Measurements from ENCODE around the gene G2E3.

G2E3 gene

GRCh38 chr14:30572237-30572636 is 13.3 kb downstream of the G2E3 start:
- Histone ChIP-seq H3K27me3 (ENCODE audit: insufficient read depth, poor library complexity, severe bottlenecking) (no peaks in the 10 kb centered on the region), H3K4me3 (replicated peaks; ENCODE audit: insufficient read depth, low read length) (no peak overlapping the region), H3K27ac (replicated peaks) (no peak overlapping the region)
- no peak for TF ChIP-seq GABPA (IDR thresholded peaks at IDR 0.05; ENCODE audit: low read depth)
- DNase-seq (ENCODE audit: low read depth in 1 of 2, low spot score in 1 of 2), result no peak

GRCh38 chr14:30572771-30573170 is 13.8 kb downstream of the G2E3 start:
- Histone ChIP-seq H3K4me3 (replicated peaks; ENCODE audit: insufficient read depth, low read length) (no peak overlapping the region), H3K27ac (replicated peaks) (no peak overlapping the region), H3K27me3 (ENCODE audit: insufficient read depth, poor library complexity, severe bottlenecking) (no peaks in the 10 kb centered on the region)
- DNase-seq (ENCODE audit: low read depth in 1 of 2, low spot score in 1 of 2), result no peak
- TF ChIP-seq SPI1 (IDR thresholded peaks at IDR 0.05; ENCODE audit: borderline replicate concordance, low read depth) (no peak), GABPA (IDR thresholded peaks at IDR 0.05; ENCODE audit: low read depth) (no peak), CTCF (IDR thresholded peaks at IDR 0.05; ENCODE audit: insufficient read depth, low read length) (no peak), REST (IDR thresholded peaks at IDR 0.05; ENCODE audit: insufficient replicate concordance, low read depth) (no peak), POLR2AphosphoS5 (IDR thresholded peaks at IDR 0.05; ENCODE audit: low read depth) (no peak)

GRCh38 chr14:30573226-30573814 is 14.4 kb downstream of the G2E3 start:
- H3K27ac ChIP-seq (replicated peaks), result peak overlapping the region; percentile 21; the same call in 1 of the 2 replicates
- TF ChIP-seq POLR2AphosphoS5 (IDR thresholded peaks at IDR 0.05; ENCODE audit: low read depth), result no peak
- TF ChIP-seq CTCF (IDR thresholded peaks at IDR 0.05; ENCODE audit: insufficient read depth, low read length), result no peak
- TF ChIP-seq SPI1 (IDR thresholded peaks at IDR 0.05; ENCODE audit: borderline replicate concordance, low read depth), result no peak
- no peak for TF ChIP-seq REST (IDR thresholded peaks at IDR 0.05; ENCODE audit: insufficient replicate concordance, low read depth)
- TF ChIP-seq GABPA (IDR thresholded peaks at IDR 0.05; ENCODE audit: low read depth), result no peak
- no peak overlapping the region for H3K4me3 ChIP-seq (replicated peaks; ENCODE audit: insufficient read depth, low read length)
- H3K27me3 ChIP-seq (ENCODE audit: insufficient read depth, poor library complexity, severe bottlenecking), result no peaks in the 10 kb centered on the region
- no peak for DNase-seq (ENCODE audit: low read depth in 1 of 2, low spot score in 1 of 2)

- TF ChIP-seq SPI1 (IDR thresholded peaks at IDR 0.05; ENCODE audit: borderline replicate concordance, low read depth), result no peak
- TF ChIP-seq GABPA (IDR thresholded peaks at IDR 0.05; ENCODE audit: low read depth), result no peak
- no peak for TF ChIP-seq POLR2AphosphoS5 (IDR thresholded peaks at IDR 0.05; ENCODE audit: low read depth)
- no peak for TF ChIP-seq REST (IDR thresholded peaks at IDR 0.05; ENCODE audit: insufficient replicate concordance, low read depth)
- no peak for TF ChIP-seq CTCF (IDR thresholded peaks at IDR 0.05; ENCODE audit: insufficient read depth, low read length)
- peak in 1 of 2 experiments; percentile 8 for DNase-seq (ENCODE audit: low read depth in 1 of 2, low spot score in 1 of 2)
These were observed 15.0 kb downstream of the G2E3 start for GRCh38 chr14:30573966-30574365.

More at GRCh38 chr14:30573966-30574365, 15.0 kb downstream of the G2E3 start:
- peak overlapping the region; percentile 21; the same call in 1 of the 2 replicates for H3K27ac ChIP-seq (replicated peaks)
- H3K4me3 ChIP-seq (replicated peaks; ENCODE audit: insufficient read depth, low read length), result no peak overlapping the region
- no peaks in the 10 kb centered on the region for H3K27me3 ChIP-seq (ENCODE audit: insufficient read depth, poor library complexity, severe bottlenecking)
